ENCODE results near the gene PPM1K. TPM values are rescaled to one million over a fixed set of nuclear protein-coding genes. Genes with fewer than 3 reads are reported as not detected.
"Not testable (repeated sequence)": the region's sequence is repeated elsewhere in the genome, so short reads cannot be mapped to it uniquely, and the experiment has no call there.

The PPM1K gene
- total and polyA plus RNA-seq, 2 donors from 2014 or later = 15.4 to 20.9 TPM

- Histone ChIP-seq H3K4me1 (ENCODE audit: control insufficient read depth in 2 of 3, insufficient read depth in 2 of 3, low read depth in 1 of 3, low read length in 3 of 3) (peaks cover 0 to 5% (median 2%) of the 10 kb centered on the region in 3 donors), H3K27ac (ENCODE audit: low read depth in 2 of 2, low read length in 2 of 2) (no peak overlapping the region), H3K9me3 (ENCODE audit: control insufficient read depth in 2 of 3, insufficient read depth in 1 of 3, low read length in 3 of 3) (no peaks in the 10 kb centered on the region), H3K27me3 (ENCODE audit: control insufficient read depth, insufficient read depth, low read length) (no peaks in the 10 kb centered on the region), H3K9ac (ENCODE audit: low read length in 3 of 3) (no peak overlapping the region), H3K4me3 (ENCODE audit: low read length in 3 of 3) (no peak overlapping the region), H3K36me3 (ENCODE audit: control insufficient read depth in 2 of 3, insufficient read depth in 3 of 3, low read length in 3 of 3) (no peaks in the 10 kb centered on the region)
- TF ChIP-seq, protein P1, sequence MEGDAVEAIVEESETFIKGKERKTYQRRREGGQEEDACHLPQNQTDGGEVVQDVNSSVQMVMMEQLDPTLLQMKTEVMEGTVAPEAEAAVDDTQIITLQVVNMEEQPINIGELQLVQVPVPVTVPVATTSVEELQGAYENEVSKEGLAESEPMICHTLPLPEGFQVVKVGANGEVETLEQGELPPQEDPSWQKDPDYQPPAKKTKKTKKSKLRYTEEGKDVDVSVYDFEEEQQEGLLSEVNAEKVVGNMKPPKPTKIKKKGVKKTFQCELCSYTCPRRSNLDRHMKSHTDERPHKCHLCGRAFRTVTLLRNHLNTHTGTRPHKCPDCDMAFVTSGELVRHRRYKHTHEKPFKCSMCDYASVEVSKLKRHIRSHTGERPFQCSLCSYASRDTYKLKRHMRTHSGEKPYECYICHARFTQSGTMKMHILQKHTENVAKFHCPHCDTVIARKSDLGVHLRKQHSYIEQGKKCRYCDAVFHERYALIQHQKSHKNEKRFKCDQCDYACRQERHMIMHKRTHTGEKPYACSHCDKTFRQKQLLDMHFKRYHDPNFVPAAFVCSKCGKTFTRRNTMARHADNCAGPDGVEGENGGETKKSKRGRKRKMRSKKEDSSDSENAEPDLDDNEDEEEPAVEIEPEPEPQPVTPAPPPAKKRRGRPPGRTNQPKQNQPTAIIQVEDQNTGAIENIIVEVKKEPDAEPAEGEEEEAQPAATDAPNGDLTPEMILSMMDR (IDR thresholded peaks at IDR 0.05; ENCODE audit: borderline replicate concordance, extremely low read depth, insufficient read depth) = no peak
- FAIRE-seq = no peak
- intact Hi-C loops (cut with DNase I) = no loop called here
- DNase-seq = no peak
Measured at GRCh38 chr4:88315460-88316017, 31.2 kb upstream of the PPM1K start.

DNA sequence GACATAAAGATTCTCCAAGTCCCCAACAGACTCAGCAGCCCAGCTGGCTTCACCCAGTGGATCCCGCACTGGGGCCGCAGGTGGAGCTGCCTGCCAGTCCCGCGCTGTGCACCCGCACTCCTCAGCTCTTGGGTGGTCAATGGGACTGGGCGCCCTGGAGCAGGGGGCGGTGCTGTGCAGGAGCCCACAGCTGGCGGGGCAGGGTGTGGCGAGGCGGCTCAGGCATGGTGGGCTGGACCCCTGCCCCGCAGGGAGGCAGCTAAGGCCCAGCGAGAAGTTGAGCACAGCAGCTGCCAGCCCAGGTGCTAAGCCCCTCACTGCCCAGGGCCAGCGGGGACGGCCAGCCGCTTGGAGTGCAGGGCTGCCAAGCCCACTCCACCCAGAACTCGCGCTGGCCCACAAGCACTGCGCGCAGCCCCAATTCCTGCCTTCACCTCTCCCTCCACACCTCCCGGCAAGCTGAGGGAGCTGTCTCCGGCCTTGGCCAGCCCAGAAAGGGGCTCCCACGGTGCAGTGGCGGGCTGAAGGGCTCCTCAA, 28.8 kb upstream of the PPM1K start:
- H3K27ac ChIP-seq (ENCODE audit: low read depth in 2 of 2, low read length in 2 of 2); H3K36me3 ChIP-seq (ENCODE audit: control insufficient read depth in 2 of 3, insufficient read depth in 3 of 3, low read length in 3 of 3); H3K9me3 ChIP-seq (ENCODE audit: control insufficient read depth in 2 of 3, insufficient read depth in 1 of 3, low read length in 3 of 3); intact Hi-C loops (cut with DNase I); H3K4me3 ChIP-seq (ENCODE audit: low read length in 3 of 3); H3K4me1 ChIP-seq (ENCODE audit: control insufficient read depth in 2 of 3, insufficient read depth in 2 of 3, low read depth in 1 of 3, low read length in 3 of 3); H3K9ac ChIP-seq (ENCODE audit: low read length in 3 of 3); DNase-seq; H3K27me3 ChIP-seq (ENCODE audit: control insufficient read depth, insufficient read depth, low read length); FAIRE-seq: not testable (repeated sequence)

DNA sequence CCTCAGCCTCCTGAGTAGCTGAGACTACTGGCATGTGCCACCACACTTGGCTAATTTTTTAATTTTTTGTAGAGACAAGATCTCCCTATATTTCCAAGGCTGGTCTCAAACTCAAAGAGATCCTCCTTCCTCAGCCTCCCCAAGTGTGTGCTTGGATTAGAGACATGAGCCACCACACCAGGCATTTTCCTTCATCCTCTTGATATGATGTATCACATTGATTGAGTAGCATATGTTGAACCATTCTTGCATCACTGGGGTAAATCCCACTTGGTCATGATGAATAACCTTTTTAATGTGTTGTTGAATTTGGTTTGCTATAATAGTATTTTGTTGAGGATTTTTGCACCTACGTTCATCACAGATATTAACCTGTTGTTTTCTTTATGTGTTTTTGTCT, 24.2 kb upstream of the PPM1K start:
- Histone ChIP-seq H3K9me3 (ENCODE audit: control insufficient read depth in 2 of 3, insufficient read depth in 1 of 3, low read length in 3 of 3) (no peaks in the 10 kb centered on the region), H3K27ac (ENCODE audit: low read depth in 2 of 2, low read length in 2 of 2) (no peak overlapping the region), H3K4me1 (ENCODE audit: control insufficient read depth in 2 of 3, insufficient read depth in 2 of 3, low read depth in 1 of 3, low read length in 3 of 3) (no peaks in the 10 kb centered on the region), H3K27me3 (ENCODE audit: control insufficient read depth, insufficient read depth, low read length) (no peaks in the 10 kb centered on the region), H3K4me3 (ENCODE audit: low read length in 3 of 3) (no peak overlapping the region), H3K9ac (ENCODE audit: low read length in 3 of 3) (no peak overlapping the region), H3K36me3 (ENCODE audit: control insufficient read depth in 2 of 3, insufficient read depth in 3 of 3, low read length in 3 of 3) (no peaks in the 10 kb centered on the region)
- DNase-seq (no peak), FAIRE-seq (no peak)
- intact Hi-C loops (cut with DNase I) = no loop called here
- TF ChIP-seq, protein P1 (IDR thresholded peaks at IDR 0.05; ENCODE audit: borderline replicate concordance, extremely low read depth, insufficient read depth) = no peak

DNA sequence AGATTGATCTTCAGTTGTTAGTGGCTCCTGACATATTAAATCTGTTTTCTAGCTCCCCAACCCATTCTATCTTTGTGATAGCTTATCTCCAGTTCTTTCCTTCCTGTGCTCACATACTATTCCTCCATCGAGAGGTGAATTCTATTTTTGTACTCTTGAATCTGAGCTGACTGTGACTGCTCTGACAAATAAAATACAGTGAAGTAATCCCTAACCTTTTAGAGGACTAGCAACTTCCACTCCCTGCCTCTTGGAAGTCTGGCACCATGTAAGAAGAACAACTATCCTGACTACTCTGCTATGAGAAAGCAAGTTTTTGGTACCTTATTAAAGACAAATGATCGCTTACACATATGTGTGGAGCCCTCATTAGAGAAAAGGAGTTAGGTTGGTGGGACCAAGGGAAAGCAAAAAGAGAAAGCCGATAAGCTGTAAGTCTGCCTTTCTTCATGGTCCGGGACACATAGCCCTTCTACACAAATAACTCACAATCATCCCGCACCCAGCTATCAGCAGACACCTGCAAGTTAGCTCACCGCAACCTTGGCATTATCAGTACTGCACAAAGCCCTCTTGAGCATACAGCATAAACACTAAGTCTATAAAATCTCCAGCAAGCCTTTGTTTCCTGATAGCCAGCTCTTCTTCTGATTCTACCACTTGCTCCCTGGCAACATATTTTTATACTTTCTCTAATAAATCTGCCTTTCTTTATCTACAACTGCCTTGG, 13.5 kb upstream of the PPM1K start:
- H3K9me3 ChIP-seq (ENCODE audit: control insufficient read depth in 2 of 3, insufficient read depth in 1 of 3, low read length in 3 of 3) = no peaks in the 10 kb centered on the region
- no peaks in the 10 kb centered on the region for H3K36me3 ChIP-seq (ENCODE audit: control insufficient read depth in 2 of 3, insufficient read depth in 3 of 3, low read length in 3 of 3)
- DNase-seq = no peak
- no peaks in the 10 kb centered on the region for H3K27me3 ChIP-seq (ENCODE audit: control insufficient read depth, insufficient read depth, low read length)
- no peak for FAIRE-seq
- H3K27ac ChIP-seq (ENCODE audit: low read depth in 2 of 2, low read length in 2 of 2) = no peak overlapping the region
- intact Hi-C loops (cut with DNase I) = no loop called here
- TF ChIP-seq, protein P1 (IDR thresholded peaks at IDR 0.05; ENCODE audit: borderline replicate concordance, extremely low read depth, insufficient read depth) = no peak
- no peak overlapping the region for H3K9ac ChIP-seq (ENCODE audit: low read length in 3 of 3)
- no peaks in the 10 kb centered on the region for H3K4me1 ChIP-seq (ENCODE audit: control insufficient read depth in 2 of 3, insufficient read depth in 2 of 3, low read depth in 1 of 3, low read length in 3 of 3)
- H3K4me3 ChIP-seq (ENCODE audit: low read length in 3 of 3) = no peak overlapping the region
